Stimulated activated CD8-positive, alpha-beta memory T cell treated with anti-CD3 and anti-CD28 coated beads, Interleukin-4, amount 100 ng/mL, for 24 hours (primary cell): ENCODE measurements around the gene MFSD6.
"Not testable (repeated sequence)": the region's sequence is repeated elsewhere in the genome, so short reads cannot be mapped to it uniquely, and the experiment has no call there.

Source experiments
- DNase-seq: peaks from one replicate; pipeline ENCODE4 v3.0.0-alpha.2; 2020; ENCODE audit warnings: low read depth

MFSD6 gene

DNA sequence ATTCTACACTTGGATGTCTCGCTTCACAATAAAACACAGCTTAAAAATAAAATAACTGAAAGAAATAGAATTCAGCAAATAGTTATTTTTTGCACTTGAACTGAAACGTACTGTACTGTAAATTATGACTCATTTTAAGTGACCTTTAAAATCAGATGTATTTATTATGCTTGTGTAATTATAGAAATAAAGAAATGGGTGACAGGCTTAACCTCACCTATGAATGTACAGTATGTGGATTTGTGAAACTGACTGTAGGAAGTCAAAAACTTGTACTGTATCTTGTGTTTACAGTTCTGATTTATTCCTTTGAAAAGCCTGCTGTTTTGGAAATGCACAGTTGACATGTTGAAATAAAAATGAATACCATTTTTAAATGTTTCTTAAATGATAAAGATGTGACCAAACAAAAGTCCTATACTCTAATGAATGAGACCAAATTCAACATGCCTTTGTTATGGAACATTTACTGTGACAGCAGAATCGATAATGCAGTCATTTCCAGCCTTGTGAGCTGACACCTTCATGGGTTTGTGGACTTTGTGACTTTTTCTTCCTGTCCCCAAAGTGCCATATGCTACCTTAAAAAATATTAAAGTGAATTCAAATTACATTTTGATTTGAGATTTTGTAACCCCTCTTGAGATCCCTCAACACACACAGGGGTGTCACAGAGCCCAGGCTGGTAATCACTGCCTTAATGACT, 93.7 kb downstream of the MFSD6 start:
- no peak for DNase-seq

DNA sequence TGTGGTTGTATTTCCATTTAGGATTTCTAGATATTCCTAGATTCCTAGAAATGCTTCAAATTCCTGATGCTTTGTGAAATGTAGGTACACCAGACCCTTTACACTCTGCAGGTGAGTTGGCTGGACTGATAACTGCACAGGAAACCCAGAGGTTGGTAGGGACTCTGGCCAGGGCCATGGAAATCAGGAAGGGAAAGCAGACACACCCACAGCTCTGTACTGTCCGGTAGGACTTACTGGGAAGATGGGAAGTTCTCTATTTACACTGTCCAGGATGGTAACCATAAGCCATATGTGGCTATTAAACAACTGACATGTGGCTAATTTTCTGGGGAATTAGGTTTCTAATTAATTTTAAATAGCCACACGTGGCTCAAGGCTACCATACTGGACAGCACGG, 94.9 kb downstream of the MFSD6 start:
- DNase-seq: no peak

DNA sequence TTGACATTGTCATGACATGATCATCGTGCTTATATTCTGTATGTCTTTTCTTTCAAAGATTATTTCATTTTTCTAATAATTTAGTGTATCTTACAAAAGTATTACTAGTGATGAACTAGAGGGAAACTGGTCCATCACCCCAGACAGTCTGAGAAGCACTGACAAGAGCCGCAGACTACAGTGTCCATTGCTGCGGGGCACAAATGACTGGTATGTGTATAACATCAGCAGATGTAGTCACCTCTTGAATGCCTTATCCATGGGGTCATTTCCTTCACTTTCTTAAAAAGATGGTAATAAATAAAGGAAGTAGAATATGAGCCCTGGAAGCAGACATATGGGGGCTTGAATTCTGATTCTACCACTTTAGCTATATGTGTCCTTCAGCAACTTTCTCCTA, 96.8 kb downstream of the MFSD6 start:
- no peak for DNase-seq

DNA sequence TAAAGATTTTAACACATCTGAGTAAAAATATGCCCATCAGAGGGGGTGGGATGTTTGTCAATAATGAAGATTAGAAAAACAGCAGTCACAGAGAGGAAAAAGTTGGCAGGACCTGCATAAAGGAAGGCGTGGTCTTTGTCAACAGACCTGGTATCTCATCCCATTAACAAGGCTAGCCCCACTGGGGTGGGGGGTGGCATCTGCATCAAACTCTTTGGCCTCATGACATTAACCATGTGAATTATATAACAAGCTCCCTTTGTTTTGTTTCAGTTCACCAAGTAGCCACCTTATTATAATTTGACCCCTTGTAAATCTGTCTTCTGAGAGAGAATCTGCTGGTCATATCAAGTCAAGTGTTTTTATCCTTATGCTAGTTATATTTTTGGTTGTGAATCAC, 97.5 kb downstream of the MFSD6 start:
- DNase-seq: no peak

DNA sequence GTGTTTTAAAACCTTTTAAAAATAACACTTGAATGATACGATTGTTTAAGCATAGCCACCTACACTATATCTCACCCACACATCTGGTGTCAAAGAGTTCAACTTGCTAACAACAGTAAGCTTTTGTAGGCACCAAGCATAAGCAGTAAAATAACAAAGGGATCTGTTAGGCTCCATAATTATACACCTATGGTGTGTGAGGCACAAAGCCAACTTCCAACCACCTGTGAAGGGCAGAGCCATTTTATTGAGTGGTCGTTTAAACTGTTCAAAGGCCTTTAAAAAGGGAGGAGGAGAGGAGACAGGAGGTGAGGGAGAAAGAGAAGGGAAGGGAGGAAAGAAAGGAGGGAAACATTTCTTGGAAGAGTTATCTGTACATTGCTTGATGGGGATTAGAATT, 98.5 kb downstream of the MFSD6 start:
- DNase-seq: no peak

DNA sequence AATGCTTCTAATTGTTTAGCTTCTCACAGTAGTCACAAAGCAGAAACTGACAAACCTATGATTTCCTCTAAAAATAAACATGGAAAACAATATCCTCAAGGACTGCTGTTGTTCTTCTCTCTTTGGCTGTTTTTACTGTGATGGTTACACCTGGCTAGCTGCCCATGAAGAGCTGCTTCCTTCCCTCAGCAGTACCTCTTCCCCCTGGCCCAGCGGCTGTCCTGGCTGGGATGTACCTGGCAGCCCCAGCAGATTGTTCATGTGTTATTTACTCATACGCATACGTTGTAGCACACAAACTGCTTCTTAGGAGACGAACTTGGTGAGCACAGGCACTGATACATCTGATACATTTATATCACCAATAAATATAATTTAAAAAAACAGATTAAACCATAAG, 99.0 kb downstream of the MFSD6 start:
- no peak for DNase-seq

DNA sequence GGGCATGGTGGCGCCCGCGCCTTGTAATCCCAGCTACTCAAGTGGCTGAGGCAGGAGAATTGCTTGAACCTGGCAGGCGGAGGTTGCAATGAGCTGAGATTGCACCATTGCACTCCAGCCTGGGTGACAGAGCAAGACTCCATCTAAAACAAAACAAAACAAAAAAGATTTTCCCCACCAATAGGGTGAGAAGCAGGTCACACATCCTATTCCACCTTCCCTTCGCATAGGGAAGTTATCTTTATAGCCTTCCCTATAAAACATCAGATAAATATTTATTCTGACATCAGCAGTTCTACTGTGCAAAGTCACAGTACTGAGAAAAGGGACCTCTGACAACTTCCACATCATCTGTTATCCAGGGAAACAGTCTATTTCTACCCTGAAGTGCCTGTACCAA, 101.7 kb downstream of the MFSD6 start:
- DNase-seq: not testable (repeated sequence)

DNA sequence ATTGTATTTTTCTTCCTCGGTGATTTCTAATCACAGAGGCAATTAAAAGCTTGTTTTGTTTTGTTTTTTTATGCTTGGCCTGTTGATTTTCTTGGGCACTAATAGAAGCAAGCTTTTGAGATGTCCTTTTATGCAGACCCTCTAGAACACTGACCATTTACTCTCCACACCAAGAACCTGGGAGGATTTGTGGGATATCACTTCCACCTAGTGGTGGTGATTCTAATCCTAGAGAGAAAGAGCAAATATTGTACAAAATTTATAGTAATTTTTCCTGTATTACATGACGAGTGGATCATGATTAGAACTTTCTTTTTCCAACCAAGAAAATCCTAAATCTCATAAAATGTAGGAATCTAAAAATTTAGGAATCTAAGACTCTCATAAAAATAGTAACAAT, 102.9 kb downstream of the MFSD6 start:
- DNase-seq: no peak

DNA sequence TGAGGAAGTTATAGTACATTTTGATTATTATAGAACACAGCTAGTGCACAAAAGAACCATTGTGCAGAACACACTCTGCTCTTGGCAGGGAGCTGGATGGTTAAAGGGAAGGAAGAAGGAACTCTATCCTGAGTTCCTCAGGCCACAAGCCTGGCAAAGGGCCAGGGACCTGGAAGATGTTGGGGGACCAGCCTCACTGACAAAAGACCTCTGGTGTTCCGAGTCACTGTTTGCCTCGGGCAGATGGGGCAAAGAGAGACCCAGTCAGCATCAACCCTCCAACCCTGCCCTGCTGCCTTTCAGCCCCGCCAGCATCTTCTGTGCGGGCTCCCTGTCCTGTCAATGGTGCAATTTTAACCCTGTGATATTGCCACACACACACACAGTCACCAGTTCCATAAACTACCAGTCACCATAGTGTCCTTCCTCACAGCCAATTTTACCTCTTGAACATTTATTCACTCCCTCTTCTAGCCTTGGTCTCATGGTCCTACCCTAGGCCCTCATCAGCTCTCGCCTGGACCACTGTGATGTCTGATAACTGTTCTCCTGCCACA, 104.5 kb downstream of the MFSD6 start:
- DNase-seq: no peak

DNA sequence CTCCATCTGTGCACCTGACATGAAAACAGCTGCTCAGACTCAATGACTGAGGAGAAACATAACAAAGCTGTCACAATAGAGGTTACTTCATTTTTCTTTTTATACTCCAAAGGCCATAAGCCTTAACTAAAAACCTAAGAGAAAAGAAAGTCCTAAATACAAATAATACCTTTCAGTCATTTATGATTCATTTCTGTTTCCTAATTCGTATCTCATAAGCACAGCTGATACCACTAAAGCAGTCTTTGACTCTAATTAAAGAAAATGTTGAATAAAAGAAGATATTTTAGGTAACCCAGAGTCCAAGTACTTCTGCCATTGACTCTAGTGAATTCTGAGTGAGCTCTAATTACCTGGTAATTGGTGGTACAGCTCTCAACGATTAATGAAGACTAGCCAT, 105.7 kb downstream of the MFSD6 start:
- DNase-seq: no peak

DNA sequence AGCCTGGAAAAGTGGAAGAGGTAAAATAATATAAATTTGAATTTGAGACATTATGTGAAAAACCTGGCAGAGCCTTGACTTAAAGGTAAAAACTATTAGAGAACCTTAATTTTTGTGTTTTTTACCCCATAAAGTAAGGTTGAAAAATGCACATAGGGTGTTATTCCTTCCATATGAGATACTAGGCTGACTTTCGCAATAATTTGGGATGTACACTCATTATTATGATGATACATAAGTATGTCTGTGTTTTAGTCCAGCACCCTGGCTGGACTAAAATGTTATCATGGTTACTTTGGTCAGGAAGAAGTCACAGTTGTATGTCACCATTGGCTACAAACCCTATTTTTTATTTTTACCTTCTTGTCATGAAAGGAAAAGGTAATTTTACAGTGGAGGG, 106.5 kb downstream of the MFSD6 start:
- no peak for DNase-seq

DNA sequence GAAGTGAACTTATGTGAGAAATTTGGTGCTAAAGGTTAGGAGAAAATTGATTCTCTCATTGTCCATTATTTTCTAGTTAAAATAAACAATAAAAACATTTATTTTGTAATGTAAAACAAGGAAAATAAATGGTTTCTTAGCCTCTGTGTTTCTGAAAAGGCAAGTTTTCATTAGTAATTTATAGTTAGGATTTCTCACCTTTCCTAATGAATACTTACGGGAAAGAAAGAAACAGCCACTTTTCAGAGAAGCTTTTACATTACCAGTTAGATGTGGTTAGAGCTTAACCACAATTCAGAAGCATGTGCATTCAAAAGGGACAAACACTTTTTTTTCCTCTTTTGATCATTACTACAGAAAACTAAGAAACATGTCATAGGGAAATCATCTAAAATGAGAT, 107.5 kb downstream of the MFSD6 start:
- DNase-seq: no peak

DNA sequence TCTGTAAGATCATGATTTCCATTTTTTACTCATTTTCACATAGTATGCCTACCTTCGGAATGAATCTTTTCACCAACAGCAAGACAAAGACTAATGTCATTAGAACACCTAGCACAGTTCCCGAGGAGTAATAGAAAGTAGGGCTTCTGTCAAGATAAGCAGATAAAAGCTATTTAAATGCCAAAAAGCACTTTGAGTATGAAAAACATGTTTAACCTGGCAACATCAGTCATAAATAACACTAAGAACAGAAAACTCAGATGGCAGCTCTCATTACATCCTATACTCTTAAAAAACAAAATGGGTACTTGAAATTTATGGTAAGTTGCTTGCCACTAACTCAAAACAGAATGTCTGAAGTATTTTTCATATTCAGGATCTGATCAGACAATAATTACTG, 109.3 kb downstream of the MFSD6 start:
- DNase-seq: no peak

DNA sequence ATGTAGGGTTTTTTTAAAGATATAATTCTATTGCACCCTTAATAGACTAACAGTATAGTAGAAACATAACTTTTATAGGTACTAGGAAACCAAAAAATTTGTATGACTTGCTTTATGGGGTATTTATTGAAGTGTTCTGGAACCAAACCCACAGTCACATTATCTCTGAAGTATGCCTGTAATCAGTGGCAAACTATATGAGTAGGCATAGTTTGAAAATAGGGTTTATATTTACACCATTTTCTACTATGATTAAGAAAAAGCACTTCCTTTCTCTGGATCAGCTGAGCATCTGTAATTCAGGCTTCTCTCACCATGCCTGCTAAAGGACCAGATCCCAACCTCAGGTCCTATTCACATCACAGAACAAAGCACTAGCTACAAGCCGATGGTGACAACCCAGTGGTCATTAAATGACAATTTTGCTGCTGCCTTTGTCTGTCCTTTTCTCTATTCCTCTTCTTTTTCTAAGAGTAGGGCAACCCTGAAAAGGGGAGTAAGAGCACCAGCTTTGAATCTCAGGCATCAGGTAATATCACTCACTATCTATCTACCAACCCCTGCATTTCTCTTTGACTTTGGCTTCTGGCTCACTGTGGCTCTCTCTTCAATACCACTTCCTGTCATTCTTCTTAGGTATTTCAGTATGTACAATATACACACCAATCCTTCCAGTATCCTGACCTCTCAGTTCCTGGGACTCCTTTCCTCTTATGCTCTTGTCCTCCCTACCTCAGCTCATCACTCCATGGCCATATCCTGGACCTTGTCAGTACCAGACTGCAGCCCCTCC, 112.0 kb downstream of the MFSD6 start:
- no peak for DNase-seq

DNA sequence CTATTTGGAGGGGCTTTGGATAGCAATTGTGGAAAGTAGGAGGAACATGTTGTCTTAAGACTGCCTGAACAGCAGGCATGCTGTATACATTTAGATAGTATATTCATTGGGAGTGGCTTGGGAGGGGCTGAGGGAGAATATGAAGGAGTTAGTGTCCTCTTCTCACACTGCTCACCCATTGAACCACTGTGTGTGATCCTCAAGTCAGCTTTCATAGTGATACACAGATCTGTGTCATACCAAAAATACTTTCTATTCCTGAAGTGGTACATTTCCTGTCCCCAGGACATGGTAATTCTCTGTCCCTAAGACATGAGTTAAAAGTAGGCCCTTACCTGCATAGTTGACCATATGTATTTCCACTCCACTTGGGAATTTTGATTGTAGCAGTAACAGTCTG, 116.8 kb downstream of the MFSD6 start:
- DNase-seq: no peak

DNA sequence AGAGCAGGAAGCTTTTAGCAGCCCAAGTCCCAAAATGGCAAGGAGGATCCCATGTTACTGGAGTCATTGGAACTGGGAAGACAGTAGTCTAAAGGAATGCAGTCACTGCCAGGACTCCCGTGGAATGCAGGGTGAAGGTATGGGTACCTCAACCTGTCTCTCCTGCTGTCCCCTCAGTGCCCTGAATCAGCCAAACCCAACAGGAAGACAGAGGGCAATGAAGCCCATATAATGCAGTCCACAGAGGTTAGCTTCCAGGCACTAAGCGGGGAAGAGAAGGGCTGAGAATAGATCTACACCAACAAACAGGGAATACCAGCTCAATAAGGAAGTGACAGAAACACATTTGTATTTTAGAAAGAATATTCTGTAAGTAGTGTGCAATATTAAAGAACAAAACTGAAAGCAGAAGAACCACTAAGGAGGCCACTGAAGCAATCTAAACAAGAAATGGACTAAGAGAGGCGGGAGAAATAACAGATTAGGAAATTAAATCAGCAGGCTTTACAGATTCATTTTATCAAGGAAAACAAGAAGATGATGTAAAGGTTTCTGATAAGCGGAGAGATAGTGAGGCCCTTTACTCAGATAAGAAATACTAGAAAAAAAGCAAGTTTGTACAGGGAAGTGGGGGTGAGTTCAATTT, 118.1 kb downstream of the MFSD6 start:
- no peak for DNase-seq

DNA sequence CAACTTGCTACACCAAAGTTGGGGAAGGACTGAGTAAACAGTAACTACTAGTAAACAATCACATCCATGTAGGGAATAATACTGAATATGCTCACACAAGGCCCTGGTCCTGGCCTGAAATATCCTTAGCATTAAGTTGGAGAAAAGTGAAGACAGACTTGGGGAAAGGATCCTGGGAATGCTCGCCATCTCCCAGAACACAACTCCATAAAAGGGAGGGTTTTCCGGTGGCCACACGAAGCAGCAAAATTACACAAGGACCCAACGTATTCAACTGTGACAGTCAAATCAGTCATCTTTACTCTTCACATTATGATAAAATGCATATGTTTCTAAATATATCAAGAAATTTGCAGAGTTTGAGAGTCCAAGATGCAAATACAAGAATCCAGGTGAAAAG, 119.1 kb downstream of the MFSD6 start:
- DNase-seq: no peak

DNA sequence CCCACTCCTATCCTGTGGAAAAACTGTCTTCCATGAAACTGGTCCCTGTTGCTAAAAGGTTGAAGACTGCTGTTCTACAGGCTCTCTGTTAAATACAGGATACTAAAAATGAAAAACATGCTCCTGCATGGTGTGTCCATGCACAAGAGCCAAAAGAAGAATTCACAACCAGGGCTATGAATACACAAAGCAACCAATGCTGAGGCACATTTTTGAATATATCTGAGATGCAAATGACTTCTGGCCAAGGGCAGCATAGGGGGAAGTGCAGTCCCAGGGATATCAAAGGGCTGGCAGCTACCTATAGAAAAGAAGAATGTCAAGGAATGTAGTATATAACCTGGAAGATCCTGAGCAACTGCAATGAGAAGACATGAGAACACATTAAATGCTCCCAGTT, 119.8 kb downstream of the MFSD6 start:
- no peak for DNase-seq

DNA sequence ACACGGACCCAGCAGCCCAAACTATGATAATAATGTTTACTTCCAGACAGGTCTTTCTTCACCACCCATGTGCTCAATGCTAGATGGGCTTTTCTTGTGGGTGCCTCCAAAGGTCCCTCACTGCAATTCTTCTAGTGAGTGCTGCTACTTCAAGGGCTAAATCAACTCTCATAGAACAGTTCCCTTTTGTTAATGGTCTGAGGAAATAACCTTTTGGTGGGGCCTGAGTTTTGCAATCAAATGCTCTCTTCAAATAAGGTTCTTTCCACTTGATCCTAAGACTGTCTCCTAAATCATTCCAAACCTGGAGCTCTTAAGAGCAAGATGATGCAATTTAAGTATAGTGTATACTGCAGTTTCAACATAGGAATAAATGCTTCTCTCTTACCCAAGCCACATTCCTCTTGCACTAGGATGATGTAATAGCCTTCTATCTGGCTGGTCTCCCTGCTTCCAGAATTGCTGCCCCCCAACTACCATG, 120.4 kb downstream of the MFSD6 start:
- no peak for DNase-seq

DNA sequence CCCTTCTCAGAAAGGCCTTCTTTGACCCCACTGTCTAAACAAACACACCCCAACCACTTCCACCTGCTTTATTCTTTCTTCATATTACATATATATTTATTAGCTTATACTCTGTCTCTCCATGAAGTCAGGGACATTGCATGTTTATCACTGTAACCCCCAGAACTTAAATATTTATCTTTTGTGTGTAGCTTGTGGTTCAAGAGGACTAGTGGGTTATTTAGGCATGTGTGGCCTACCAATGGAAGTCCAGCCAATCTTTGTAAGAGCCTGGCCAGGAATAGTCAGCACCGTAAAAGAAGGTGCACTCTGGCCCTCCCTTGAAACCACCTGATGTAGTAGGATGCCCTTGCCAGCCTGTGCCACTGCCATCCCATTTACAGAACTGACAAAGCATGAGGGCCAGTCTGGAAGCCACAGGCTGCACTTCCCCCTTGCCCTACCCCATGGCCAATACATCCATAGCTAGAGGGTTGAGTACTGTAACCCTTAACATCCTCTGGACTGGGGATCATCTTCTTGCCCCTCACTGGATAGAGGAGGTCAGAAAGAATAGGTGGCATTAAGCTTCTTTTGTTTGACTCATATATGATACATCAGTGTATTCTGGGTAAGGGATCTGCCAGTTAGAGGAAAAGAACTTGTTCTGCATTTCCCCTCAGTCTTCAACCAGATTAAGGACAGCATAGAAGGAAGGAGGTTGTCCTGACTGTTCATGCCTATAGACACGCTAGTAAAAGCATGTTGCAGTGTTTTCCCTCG, 121.5 kb downstream of the MFSD6 start:
- no peak for DNase-seq

DNA sequence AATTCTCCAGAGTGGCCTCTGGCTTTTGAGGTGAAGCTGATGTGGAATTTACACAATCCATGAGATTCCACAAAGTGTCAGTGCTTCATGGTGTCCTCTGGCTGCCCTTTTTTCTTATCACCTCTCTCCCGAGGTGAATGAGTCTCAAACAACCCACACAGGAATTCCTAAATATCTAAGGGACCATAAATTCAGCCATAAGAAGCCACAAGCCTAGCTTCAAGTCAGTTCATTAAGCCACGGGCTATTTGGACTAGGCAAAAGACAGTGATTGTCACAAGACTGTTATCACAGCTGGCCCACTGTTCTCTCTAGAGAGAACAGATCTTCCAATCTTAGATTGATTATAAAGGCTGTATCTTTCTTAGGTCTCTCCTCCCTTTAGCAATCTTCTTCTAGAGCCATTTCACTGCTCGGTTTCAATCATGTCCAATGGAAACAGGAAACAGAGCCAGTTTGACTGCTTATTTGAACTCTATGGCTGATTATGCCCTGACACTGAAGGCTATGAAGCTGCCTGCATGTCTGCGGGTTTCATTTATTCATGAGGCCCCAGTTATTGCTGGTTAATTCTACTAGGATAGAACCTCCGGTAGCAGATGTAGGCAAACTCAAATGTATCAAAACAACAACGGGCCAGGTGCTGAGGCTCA, 122.2 kb downstream of the MFSD6 start:
- no peak for DNase-seq

DNA sequence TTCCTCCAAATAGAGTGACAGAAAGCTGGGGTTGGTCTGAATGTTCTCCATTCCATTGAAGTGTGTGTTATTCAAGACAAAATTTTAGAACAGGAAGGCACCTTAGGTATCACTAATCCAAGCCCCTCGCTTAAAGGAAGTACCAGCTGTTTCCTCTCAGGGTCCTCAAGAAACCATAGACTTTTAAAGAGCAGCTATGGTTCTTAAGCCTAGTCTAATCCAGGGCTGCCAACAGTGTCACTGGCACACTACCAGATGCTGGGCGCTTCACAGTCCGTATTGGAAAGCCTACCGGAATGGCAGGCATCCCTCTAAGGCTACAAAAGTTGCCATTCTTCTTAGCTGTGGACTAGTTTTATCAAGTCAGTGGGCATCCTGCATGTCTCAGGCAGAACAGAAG, 124.4 kb downstream of the MFSD6 start:
- DNase-seq: no peak
